Esophagus squamous epithelium (tissue), 4 donors: ENCODE results near the gene NDRG2.

Experiments
- POLR2A ChIP-seq, 4 donors: fragments of 450-650 bp; IDR thresholded peaks; one replicate each; pipeline ENCODE4 v1.6.1; 2017; ENCODE audit warnings: antibody characterized with exemption in 4 of 4, mild to moderate bottlenecking in 4 of 4, moderate library complexity in 3 of 4
- TF ChIP-seq, protein P1 (sequence below), 6 experiments: fragments of 450-650 bp in 4 of 6; fragments of 200-600 bp in 2 of 6; sonication (generic) in 2 of 6; IDR thresholded peaks; one replicate each; pipeline ENCODE4 v1.5.1; 2016 to 2019; ENCODE audit warnings: antibody characterized with exemption in 6 of 6, mild to moderate bottlenecking in 4 of 6, moderate library complexity in 4 of 6

DNA sequence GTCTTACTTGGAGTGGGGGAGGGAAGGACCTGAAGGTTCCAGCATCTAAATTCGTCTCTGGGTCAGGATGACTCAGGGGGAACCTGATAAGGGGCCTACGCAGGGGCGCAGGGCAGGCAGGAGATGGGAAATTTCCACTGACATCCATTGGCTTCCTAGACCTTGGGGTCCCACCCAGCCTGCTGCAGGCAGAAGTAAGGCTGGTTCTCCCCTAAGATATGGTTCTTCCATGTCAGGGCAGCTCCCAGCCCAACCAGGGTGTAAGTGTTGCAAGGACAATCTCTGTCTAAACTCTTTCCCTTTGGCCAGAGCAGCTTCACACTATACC is 2.1 kb upstream of the NDRG2 start:
- TF ChIP-seq, protein P1, sequence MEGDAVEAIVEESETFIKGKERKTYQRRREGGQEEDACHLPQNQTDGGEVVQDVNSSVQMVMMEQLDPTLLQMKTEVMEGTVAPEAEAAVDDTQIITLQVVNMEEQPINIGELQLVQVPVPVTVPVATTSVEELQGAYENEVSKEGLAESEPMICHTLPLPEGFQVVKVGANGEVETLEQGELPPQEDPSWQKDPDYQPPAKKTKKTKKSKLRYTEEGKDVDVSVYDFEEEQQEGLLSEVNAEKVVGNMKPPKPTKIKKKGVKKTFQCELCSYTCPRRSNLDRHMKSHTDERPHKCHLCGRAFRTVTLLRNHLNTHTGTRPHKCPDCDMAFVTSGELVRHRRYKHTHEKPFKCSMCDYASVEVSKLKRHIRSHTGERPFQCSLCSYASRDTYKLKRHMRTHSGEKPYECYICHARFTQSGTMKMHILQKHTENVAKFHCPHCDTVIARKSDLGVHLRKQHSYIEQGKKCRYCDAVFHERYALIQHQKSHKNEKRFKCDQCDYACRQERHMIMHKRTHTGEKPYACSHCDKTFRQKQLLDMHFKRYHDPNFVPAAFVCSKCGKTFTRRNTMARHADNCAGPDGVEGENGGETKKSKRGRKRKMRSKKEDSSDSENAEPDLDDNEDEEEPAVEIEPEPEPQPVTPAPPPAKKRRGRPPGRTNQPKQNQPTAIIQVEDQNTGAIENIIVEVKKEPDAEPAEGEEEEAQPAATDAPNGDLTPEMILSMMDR (IDR thresholded peaks at IDR 0.05), result no peak
- TF ChIP-seq POLR2A (IDR thresholded peaks at IDR 0.05), result no peak
